HepG2 (cell line): ENCODE results near the gene COG4. TPM values are rescaled to one million over a fixed set of nuclear protein-coding genes. Genes with fewer than 3 reads are reported as not detected.

ENCODE experiments used
- ATF1 ChIP-seq: IDR thresholded peaks from 2 replicates; pipeline ENCODE4 v1.6.1; 2016; ENCODE audit warnings: mild to moderate bottlenecking, control low read depth
- ATF7-NPFF ChIP-seq: sonication (generic); formaldehyde crosslinking; IDR thresholded peaks from 2 replicates; pipeline ENCODE4 v1.8.1; 2023; ENCODE audit warnings: mild to moderate bottlenecking, low read depth, missing genetic modification reagents, moderate library complexity
- CHCHD3 ChIP-seq: sonication (generic); formaldehyde crosslinking; IDR thresholded peaks from 2 replicates; pipeline ENCODE4 v1.8.0; 2022; ENCODE audit warnings: mild to moderate bottlenecking, missing genetic modification reagents, moderate library complexity
- DRAP1 ChIP-seq: IDR thresholded peaks from 2 replicates; pipeline ENCODE4 v1.6.1; 2016; ENCODE audit warnings: missing genetic modification reagents, missing compliant biosample characterization
- GFI1 ChIP-seq: sonication (generic); formaldehyde crosslinking; IDR thresholded peaks from 2 replicates; pipeline ENCODE4 v1.5.0; 2020; ENCODE audit warnings: missing genetic modification reagents, mild to moderate bottlenecking, borderline replicate concordance
- HNRNPK ChIP-seq: fragments of 200-400 bp; formaldehyde crosslinking; IDR thresholded peaks from 2 replicates; pipeline ENCODE4 v1.6.1; 2018; ENCODE audit warnings: low read length, low read depth, moderate library complexity, mild to moderate bottlenecking; ENCODE audit not compliant: poor library complexity, severe bottlenecking
- HNRNPL ChIP-seq: fragments of 200-400 bp; formaldehyde crosslinking; IDR thresholded peaks from 2 replicates; pipeline ENCODE4 v1.6.1; 2017; ENCODE audit warnings: mild to moderate bottlenecking, low read depth, low read length
- NFKB2 ChIP-seq: sonication (generic); formaldehyde crosslinking; IDR thresholded peaks from 2 replicates; pipeline ENCODE4 v1.4.0; 2020; ENCODE audit warnings: missing genetic modification reagents, borderline replicate concordance
- PITX1 ChIP-seq: sonication (generic); formaldehyde crosslinking; IDR thresholded peaks from 2 replicates; pipeline ENCODE4 v1.5.1; 2020; ENCODE audit warnings: mild to moderate bottlenecking, missing genetic modification reagents
- RNF219 ChIP-seq: sonication (generic); formaldehyde crosslinking; IDR thresholded peaks from 2 replicates; pipeline ENCODE4 v1.5.0; 2020; ENCODE audit warnings: mild to moderate bottlenecking, missing genetic modification reagents
- RORA ChIP-seq: sonication (generic); formaldehyde crosslinking; IDR thresholded peaks from 2 replicates; pipeline ENCODE4 v1.5.0; 2020; ENCODE audit warnings: mild to moderate bottlenecking, missing genetic modification reagents, moderate library complexity
- STAG1 ChIP-seq: sonication (generic); formaldehyde crosslinking; IDR thresholded peaks from 2 replicates; pipeline ENCODE4 v1.4.0; 2020; ENCODE audit warnings: missing genetic modification reagents
- TBX2 ChIP-seq: sonication (generic); formaldehyde crosslinking; IDR thresholded peaks from 2 replicates; pipeline ENCODE4 v1.5.0; 2020; ENCODE audit warnings: missing genetic modification reagents, mild to moderate bottlenecking, borderline replicate concordance
- UBTF ChIP-seq: sonication (generic); formaldehyde crosslinking; IDR thresholded peaks from 2 replicates; pipeline ENCODE4 v1.4.0; 2020; ENCODE audit warnings: mild to moderate bottlenecking, missing genetic modification reagents
- YEATS4 ChIP-seq: sonication (generic); formaldehyde crosslinking; IDR thresholded peaks from 2 replicates; pipeline ENCODE4 v1.4.0; 2020; ENCODE audit warnings: missing genetic modification reagents, borderline replicate concordance
- ZKSCAN1 ChIP-seq: fragments of 150-350 bp; IDR thresholded peaks from 2 replicates; pipeline ENCODE4 v1.6.1; 2014; ENCODE audit warnings: low read length
- ZNF138 ChIP-seq: sonication (generic); formaldehyde crosslinking; IDR thresholded peaks from 2 replicates; pipeline ENCODE4 v1.5.0; 2020; ENCODE audit warnings: mild to moderate bottlenecking, low read depth, missing genetic modification reagents
- ZNF232 ChIP-seq: sonication (generic); formaldehyde crosslinking; IDR thresholded peaks from 2 replicates; pipeline ENCODE4 v1.4.0; 2020; ENCODE audit warnings: missing genetic modification reagents, borderline replicate concordance
- ZNF292 ChIP-seq: sonication (generic); formaldehyde crosslinking; IDR thresholded peaks from 2 replicates; pipeline ENCODE4 v1.8.1; 2022; ENCODE audit warnings: mild to moderate bottlenecking, low read depth, missing genetic modification reagents, borderline replicate concordance
- ZNF546 ChIP-seq: sonication (generic); formaldehyde crosslinking; conservative IDR thresholded peaks from 2 replicates; pipeline ENCODE4 v1.8.1; 2023; ENCODE audit warnings: mild to moderate bottlenecking, missing genetic modification reagents
- ZNF563 ChIP-seq: sonication (generic); formaldehyde crosslinking; IDR thresholded peaks from 2 replicates; pipeline ENCODE4 v1.8.0; 2022; ENCODE audit warnings: mild to moderate bottlenecking, moderate library complexity, missing genetic modification reagents
- ZNF768 ChIP-seq: sonication (generic); formaldehyde crosslinking; IDR thresholded peaks from 2 replicates; pipeline ENCODE4 v1.4.0; 2020; ENCODE audit warnings: missing genetic modification reagents
- ZNF777 ChIP-seq: sonication (generic); formaldehyde crosslinking; IDR thresholded peaks from 2 replicates; pipeline ENCODE4 v1.4.0; 2020; ENCODE audit warnings: missing genetic modification reagents
- polyA plus RNA-seq, 8 experiments: library from polyadenylated mRNA; depleted of rRNA in 3 of 8; stranded (reverse) in 7 of 8; unstranded in 1 of 8; fragments of >200 nt; fragmentation: Illumina TruSeq in 4 of 8; extraction: Trizol in 4 of 8; gene quantifications; 2 replicates each; pipeline versions ENCODE4 v1.2.1 to v1.2.3, GENCODE V29; 2011 to 2016; ENCODE audit warnings: low read depth in 4 of 8, missing spikeins in 1 of 8, mixed read lengths in 1 of 8; ENCODE audit not compliant: insufficient read depth in 1 of 8
- total RNA-seq, 5 experiments: library from RNA; depleted of rRNA; stranded (reverse); fragments of >200 nt; fragmentation: Illumina TruSeq; extraction: Trizol; gene quantifications; 2 replicates each; pipeline ENCODE4 v1.2.3, GENCODE V29; 2016; ENCODE audit warnings: low read depth in 1 of 5
- TF ChIP-seq, protein P1 (sequence below): conservative IDR thresholded peaks from 2 replicates; pipeline ENCODE4 v1.6.1; 2018; ENCODE audit warnings: missing genetic modification reagents

COG4 gene
- total and polyA plus RNA-seq, 2 of the 13 experiments (the other 11 are each of a cell fraction or from before 2014, with no cell fraction given), result 51.1 to 73.8 TPM

DNA sequence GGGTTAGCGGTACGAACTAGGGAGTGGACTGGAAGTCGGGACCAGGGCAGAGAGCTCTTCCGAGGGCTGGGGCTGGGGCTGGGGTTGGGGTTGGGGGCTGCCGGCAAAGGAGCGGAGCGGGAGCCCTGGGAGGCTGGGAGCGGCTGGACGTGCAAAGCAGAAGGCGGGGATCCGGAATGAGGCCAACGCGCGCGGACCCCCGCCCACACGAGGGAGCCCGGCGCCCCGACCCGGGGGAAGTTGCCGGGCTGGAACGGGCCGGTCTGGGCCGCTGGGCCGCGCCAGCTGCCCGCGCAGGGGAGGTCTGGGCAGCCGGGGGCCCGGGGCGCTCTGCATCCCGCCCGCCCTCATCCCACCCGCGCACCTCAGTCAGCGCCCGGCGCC lies 84.8 kb downstream of the COG4 start (continued):
- TF ChIP-seq ZNF777, result peak; percentile 29; the same call in 1 of the 2 replicates
- no peak for TF ChIP-seq ATF1 (CRISPR knock-in tag)
- TF ChIP-seq ZNF292 (CRISPR knock-in tag), result no peak
- no peak; the same call in 1 of the 2 replicates for TF ChIP-seq ZNF232 (CRISPR knock-in tag)
- peak; percentile 67; the same call in 1 of the 2 replicates for TF ChIP-seq ZNF563
- 0 out of 2 replicates have a peak, but pooled peaks have one; percentile 57 for TF ChIP-seq ZNF138
- TF ChIP-seq TBX2 (CRISPR knock-in tag), result no peak
- peak; percentile 69 for TF ChIP-seq HNRNPK
- no peak for TF ChIP-seq RORA (CRISPR knock-in tag)
- no peak for TF ChIP-seq ZKSCAN1
- peak; percentile 16; the same call in 1 of the 2 replicates for TF ChIP-seq YEATS4 (CRISPR knock-in tag)
- TF ChIP-seq CHCHD3 (CRISPR knock-in tag), result peak; percentile 60
- no peak for TF ChIP-seq PITX1 (CRISPR knock-in tag)
- TF ChIP-seq, protein P1, sequence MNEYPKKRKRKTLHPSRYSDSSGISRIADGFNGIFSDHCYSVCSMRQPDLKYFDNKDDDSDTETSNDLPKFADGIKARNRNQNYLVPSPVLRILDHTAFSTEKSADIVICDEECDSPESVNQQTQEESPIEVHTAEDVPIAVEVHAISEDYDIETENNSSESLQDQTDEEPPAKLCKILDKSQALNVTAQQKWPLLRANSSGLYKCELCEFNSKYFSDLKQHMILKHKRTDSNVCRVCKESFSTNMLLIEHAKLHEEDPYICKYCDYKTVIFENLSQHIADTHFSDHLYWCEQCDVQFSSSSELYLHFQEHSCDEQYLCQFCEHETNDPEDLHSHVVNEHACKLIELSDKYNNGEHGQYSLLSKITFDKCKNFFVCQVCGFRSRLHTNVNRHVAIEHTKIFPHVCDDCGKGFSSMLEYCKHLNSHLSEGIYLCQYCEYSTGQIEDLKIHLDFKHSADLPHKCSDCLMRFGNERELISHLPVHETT, result no peak
- TF ChIP-seq ATF7-NPFF, result peak; percentile 57
- TF ChIP-seq DRAP1, result no peak
- no peak for TF ChIP-seq HNRNPL
- peak; percentile 10; the same call in 1 of the 2 replicates for TF ChIP-seq ZNF768
- TF ChIP-seq UBTF (CRISPR knock-in tag), result peak; percentile 14; the same call in 1 of the 2 replicates
- TF ChIP-seq STAG1, result no peak
- peak; percentile 24; the same call in 1 of the 2 replicates for TF ChIP-seq ZNF546 (CRISPR knock-in tag)
- TF ChIP-seq NFKB2 (CRISPR knock-in tag), result peak; percentile 43; the same call in 1 of the 2 replicates
- TF ChIP-seq RNF219, result peak; percentile 38; the same call in 1 of the 2 replicates
- TF ChIP-seq GFI1 (CRISPR knock-in tag), result 0 out of 2 replicates have a peak, but pooled peaks have one; percentile 6
